RPMI8226 (cell line): ENCODE results near the gene CTNNA1.
A peak's percentile ranks its signal among the peaks of the same experiment; 100 is the strongest.

Experiments used
- DNase-seq: peaks from one replicate; pipeline ENCODE4 v3.0.0-alpha.2; 2015

Gene CTNNA1

DNA sequence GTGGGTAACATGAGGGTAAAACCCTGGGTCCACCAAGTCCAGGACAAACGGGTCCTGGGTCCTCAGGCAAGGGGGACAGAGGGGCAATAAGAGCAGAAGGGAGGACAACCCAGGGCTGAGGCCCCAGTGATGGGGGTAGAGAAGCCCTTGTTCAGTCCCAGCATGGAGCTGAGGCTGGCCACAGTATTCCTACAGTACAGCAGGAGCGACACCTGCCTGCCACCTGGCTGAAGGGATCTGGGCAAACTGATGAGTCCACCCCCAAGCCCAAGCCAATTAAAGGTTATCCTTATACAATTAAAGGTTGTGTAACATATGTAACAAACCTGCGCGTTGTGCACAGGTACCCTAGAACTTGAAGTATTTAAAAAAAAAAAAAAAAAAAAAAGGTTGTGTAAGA is 219.6 kb downstream of the CTNNA1 start:
- DNase-seq, result no peak

DNA sequence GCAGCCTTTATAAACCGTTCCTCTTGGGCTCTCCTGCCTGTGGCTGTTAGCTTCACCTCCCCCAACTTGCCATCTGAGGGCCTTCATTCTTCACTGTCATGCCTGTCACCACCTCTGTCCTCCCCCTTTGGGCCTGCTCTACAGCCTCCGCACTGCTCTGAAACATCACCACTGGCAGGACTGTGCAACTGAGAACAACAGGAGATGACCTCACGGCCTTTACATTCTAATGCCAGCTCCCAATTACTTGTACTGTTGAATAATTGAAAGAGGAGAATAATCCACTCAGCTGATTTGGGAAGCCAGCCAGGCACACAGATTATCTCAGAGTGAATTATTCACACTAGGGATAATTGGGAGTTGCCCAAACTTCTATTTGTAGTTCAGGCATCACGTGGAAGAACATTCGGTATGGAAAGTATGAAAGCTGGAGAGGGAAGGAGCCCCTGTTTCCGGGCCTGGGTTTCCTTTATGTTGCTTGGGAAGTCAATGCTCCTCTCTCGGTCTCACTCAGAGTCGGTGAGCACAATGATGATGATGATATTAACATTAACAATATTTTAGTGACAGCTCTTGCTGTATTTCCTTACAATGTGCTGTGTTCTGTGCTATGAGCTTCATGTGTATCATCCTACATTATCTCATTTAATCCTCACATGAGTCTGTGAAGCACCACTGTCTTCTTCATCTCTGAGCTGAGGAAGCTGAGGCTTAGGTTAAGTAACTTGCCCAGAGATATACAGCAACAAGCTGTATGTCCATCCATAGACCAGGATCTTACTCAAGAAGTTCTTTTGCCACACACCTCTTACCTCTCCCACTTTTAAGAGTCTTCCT is 221.2 kb downstream of the CTNNA1 start:
- no peak for DNase-seq

DNA sequence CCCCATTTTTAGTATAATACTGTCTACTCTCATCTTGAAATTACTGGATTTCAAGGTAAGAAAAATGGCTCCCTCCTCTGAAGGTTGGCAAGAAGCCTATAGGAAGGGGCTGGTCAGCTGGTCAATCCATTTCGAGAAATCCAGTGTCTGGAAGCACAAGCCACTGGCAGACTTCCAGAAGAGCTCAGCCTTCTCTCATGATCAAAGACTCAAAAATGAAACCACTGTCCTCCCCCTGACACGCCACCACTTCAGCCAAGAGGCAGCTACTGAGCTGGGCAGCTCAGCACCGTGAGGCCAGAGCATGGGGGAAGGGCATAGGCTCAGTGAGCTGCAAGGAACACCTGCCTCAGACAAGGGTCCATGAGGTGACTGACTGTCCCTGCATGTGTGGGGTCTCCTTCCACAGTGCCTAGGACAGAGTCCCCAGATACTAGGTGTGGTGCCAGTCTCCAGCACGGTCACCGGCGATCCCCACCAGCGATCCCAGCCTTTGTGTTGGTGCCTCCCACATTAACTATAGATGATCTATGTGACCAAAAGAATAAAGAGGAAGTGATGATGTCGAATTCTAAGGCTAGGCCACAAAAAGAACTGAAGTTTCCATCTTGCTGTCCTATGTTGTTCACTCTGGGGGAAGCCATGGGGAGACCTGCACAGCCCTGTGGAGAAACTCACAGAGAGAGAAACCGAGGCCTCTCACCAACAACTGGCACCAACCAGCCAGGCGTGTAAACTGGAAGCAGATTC is 222.0 kb downstream of the CTNNA1 start:
- DNase-seq, result peak; percentile 53

DNA sequence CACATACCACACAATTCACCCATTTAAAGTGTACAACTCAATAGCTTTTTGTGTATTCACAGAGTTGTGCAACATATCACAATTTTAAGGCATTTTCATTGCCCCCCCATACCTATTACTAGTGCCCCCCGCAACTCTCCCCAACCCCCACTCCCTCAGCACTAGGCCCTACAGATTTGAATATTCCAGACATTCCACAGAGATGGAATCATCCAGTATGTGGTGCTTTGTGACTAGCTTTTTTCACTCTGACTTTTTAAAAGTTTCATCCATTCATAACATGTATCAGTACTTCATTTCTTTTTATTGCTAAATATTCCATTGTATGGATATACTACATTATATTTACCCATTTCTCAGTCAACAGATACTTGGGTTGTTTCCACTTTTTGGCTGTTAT is 224.9 kb downstream of the CTNNA1 start:
- DNase-seq, result no peak

DNA sequence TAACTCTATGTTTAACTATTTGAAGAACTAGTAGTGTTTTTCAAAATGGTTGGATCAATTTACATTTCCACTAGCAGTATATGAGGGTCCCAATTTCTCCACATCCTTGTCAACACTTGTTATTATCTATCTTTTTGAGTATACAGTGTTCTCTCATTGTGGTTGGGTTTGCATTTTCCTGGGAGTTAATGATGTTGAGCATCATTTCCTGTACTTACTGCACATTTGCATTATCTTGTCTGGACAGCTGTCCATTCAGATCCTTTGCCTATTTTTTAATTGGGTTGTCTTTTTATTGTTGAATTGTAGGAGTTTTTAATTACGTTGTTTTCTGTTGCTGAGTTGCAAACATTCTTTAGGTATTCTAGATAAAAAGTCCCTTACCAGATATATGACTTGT is 225.4 kb downstream of the CTNNA1 start:
- no peak for DNase-seq

DNA sequence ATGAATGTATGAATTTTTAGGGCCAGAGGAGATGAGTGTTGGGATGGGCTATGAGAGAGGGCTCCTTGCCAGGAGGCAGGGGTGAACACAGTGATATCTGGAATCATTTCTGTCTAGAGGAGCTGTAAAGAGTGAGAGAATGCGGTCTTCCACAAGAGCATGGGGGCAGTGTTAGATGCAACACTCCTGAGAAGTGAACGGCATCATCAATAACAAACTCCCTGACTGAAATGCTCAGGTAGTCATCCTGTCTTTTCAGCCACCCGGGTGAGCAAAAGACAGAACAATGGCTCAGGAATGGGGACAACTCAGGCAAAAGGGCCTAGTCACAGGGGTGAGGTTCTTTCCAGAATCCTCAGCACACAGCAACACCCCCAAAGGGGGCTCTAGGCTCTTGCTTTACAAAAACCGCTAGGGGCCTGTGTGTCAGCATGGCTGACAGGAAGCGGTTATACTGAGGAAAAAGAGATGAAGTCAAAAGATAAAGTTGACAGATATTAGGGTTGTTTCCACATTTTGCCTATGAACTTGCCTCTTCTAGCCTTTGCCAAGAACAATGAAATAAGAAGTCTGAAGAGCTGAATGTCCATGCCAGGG is 226.6 kb downstream of the CTNNA1 start:
- DNase-seq, result no peak

DNA sequence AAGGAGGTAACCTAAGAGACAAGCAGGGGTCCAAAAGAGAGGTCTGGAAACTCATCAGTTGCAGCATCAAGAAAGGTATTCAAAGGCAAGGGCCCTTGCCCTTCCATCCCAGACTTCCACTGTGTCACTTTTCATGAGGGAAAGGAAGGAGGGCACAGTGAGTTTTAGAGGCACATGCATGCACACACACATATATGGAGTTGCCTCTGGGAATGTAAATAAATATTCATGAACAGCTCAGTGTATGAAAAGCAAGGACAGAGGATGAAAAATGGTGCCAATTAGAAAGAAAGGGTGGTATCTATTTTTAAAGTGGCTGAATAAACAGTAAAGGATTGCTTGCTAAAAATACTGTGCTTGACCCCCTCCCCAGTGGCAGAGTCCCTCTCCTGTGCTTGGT is 227.2 kb downstream of the CTNNA1 start:
- no peak for DNase-seq

DNA sequence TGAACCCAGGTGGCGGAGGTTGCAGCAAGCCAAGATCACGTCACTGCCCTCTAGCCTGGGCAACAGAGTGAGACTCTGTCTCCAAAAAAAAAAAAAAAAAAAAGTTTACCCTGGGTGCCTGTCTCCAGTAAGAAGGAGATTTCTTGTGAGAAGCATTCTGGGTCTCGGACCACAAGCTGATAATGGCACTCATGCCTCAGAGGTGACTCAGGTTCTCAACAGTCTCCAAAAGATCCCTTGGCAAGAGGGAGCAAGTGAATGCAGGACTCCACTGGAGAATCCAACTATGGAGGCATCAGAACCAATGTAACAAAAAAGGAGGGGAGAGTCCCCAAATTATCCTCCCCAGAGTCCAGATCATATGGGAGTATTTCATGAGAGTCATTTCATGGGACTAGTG is 227.9 kb downstream of the CTNNA1 start:
- no peak for DNase-seq

DNA sequence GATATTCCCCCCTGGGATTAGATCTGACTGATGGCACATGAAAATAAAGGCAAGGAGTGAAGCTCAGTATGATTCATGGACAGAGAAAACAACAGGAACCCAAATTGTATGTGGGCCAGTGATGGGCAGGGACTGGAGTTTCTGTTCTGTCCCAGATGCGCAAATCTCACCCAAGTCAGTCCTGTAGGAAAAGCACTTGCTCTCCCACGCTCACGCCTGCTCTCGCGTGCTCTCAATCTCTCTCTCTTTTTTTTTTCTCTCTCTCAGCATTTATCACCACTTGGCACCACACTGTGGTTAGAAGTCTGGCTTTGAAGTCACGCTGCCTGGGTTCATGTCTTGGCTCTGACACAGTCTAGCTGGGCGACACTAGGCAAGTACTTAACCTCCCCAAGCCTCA is 228.4 kb downstream of the CTNNA1 start:
- no peak for DNase-seq

DNA sequence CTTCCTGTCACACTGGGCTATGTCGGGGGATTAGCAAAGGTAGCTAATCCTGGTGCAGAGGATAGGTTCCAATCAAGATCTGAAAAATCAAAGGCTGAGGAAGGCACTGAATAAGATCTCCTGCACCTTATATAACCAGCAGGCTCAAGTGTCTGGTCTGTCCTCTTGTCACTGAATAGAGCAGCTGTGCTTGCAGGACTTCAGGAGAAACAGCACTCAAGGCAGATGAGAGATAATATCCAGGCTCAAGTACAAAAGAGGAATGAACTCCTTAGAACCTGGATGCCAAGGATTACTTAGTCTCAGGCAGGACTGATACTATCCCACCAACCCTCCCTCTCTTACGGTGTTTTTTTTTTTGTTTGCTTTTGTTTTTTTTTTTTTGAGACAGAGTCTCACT is 230.8 kb downstream of the CTNNA1 start:
- DNase-seq, result no peak
